AG10803 (cell line): ENCODE data around the gene NAB1.
A peak's percentile ranks its signal among the peaks of the same experiment; 100 is the strongest.

Experiments used
- DNase-seq: peaks from one replicate; pipeline ENCODE4 v3.0.0; 2010; ENCODE audit warnings: low read depth
- H3K4me3 ChIP-seq: 2 replicates; pipeline ENCODE4 v1.5.1; 2011; ENCODE audit warnings: mild to moderate bottlenecking, low read length, control low read depth
- CTCF ChIP-seq: conservative IDR thresholded peaks from 2 replicates; pipeline ENCODE4 v1.5.1; 2011; ENCODE audit warnings: mild to moderate bottlenecking, low read length, control low read depth, inconsistent platforms

The NAB1 gene

GRCh38 chr2:190678444-190679162 is 29.7 kb downstream of the NAB1 start:
- no peak for TF ChIP-seq CTCF
- no peak for DNase-seq
- no peak overlapping the region for H3K4me3 ChIP-seq

- no peak for TF ChIP-seq CTCF
- no peak for DNase-seq
- H3K4me3 ChIP-seq = no peak overlapping the region
These were observed 30.5 kb downstream of the NAB1 start for GRCh38 chr2:190679391-190679790.

- no peak overlapping the region for H3K4me3 ChIP-seq
- TF ChIP-seq CTCF = peak; percentile 20; the same call in 1 of the 2 replicates
- no peak for DNase-seq
These were observed 31.1 kb downstream of the NAB1 start for GRCh38 chr2:190679813-190680591.

GRCh38 chr2:190682168-190682567 is 33.3 kb downstream of the NAB1 start:
- TF ChIP-seq CTCF = no peak
- H3K4me3 ChIP-seq = no peak overlapping the region
- no peak for DNase-seq

GRCh38 chr2:190683802-190684201 is 34.9 kb downstream of the NAB1 start:
- TF ChIP-seq CTCF = no peak
- DNase-seq = no peak
- no peak overlapping the region for H3K4me3 ChIP-seq

GRCh38 chr2:190684931-190685330 is 36.0 kb downstream of the NAB1 start:
- no peak for TF ChIP-seq CTCF
- no peak overlapping the region for H3K4me3 ChIP-seq
- DNase-seq = no peak

GRCh38 chr2:190685333-190685732 is 36.5 kb downstream of the NAB1 start:
- no peak for DNase-seq
- H3K4me3 ChIP-seq = no peak overlapping the region
- TF ChIP-seq CTCF = no peak
